ENCODE data around the gene ARPC2.

Gene ARPC2

GRCh38 chr2:218255446-218255845, 38.5 kb downstream of the ARPC2 start:
- no peak for DNase-seq

GRCh38 chr2:218256612-218257350, 39.8 kb downstream of the ARPC2 start:
- DNase-seq, result no peak

GRCh38 chr2:218257390-218257981, 40.5 kb downstream of the ARPC2 start:
- DNase-seq, result no peak

GRCh38 chr2:218259099-218259961, 42.3 kb downstream of the ARPC2 start:
- no peak for DNase-seq

- no peak for DNase-seq
These were observed 43.2 kb downstream of the ARPC2 start for GRCh38 chr2:218260166-218260565.

GRCh38 chr2:218260742-218261422, 43.9 kb downstream of the ARPC2 start, which contains the start of gene GPBAR1:
Gene GPBAR1 (plus strand): TSS chr2:218261015. CDS start chr2:218262725, 1,710 bp downstream.
- DNase-seq, result peak; percentile 43

- peak; percentile 3 for DNase-seq
These were observed 44.6 kb downstream of the ARPC2 start for GRCh38 chr2:218261423-218262236.

- DNase-seq, result no peak
These were observed 45.2 kb downstream of the ARPC2 start for GRCh38 chr2:218262237-218262600.

GRCh38 chr2:218262631-218263586, 45.9 kb downstream of the ARPC2 start:
- DNase-seq, result no peak

GRCh38 chr2:218263817-218264641, 47.0 kb downstream of the ARPC2 start:
- no peak for DNase-seq

GRCh38 chr2:218264773-218265561, 48.0 kb downstream of the ARPC2 start:
- DNase-seq, result no peak

GRCh38 chr2:218265626-218266025, 48.6 kb downstream of the ARPC2 start:
- DNase-seq, result no peak

- DNase-seq, result no peak
These were observed 49.5 kb downstream of the ARPC2 start for GRCh38 chr2:218266316-218266979.

GRCh38 chr2:218267259-218267658, 50.3 kb downstream of the ARPC2 start:
- no peak for DNase-seq

GRCh38 chr2:218269900-218270720, 53.1 kb downstream of the ARPC2 start, which contains the start of the genes AAMP and PNKD:
Gene AAMP (minus strand): TSS chr2:218270137. CDS start chr2:218270086, 51 bp downstream.
Gene PNKD (plus strand): TSS chr2:218270519. CDS start chr2:218270536, 17 bp downstream.
- DNase-seq, result peak; percentile 97

- DNase-seq, result peak; percentile 33
These were observed 53.9 kb downstream of the ARPC2 start for GRCh38 chr2:218270721-218271486.

- no peak for DNase-seq
These were observed 54.5 kb downstream of the ARPC2 start for GRCh38 chr2:218271487-218271797.

Data from NCI-H146 (cell line).